Pons (tissue), 1 donor: Measurements from ENCODE around the gene C1orf146.
"Not testable (repeated sequence)": the region's sequence is repeated elsewhere in the genome, so short reads cannot be mapped to it uniquely, and the experiment has no call there.

ENCODE experiments used
- DNase-seq: peaks from one replicate; pipeline ENCODE4 v3.0.0-alpha.2; 2016; ENCODE audit warnings: low spot score

The C1orf146 gene

DNA sequence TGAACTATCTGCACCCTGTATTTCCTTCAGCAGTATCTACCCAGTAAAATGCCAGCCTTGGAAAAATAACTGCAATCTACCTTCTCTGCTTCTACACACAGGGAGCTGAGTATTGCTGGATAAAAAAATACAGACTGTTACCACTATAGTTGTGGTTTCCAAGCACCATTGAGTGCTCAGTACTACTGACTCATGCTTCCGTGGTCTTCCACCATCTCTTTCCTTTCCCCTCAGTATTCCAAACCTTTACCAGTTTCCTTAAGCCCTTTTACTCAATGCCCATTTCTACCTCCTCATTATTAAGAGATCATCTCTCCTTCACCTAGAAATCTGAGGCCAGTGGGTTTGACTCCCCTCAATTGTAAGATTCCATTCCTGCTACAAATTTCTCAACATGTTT lies 57.2 kb downstream of the C1orf146 start:
- no peak for DNase-seq

DNA sequence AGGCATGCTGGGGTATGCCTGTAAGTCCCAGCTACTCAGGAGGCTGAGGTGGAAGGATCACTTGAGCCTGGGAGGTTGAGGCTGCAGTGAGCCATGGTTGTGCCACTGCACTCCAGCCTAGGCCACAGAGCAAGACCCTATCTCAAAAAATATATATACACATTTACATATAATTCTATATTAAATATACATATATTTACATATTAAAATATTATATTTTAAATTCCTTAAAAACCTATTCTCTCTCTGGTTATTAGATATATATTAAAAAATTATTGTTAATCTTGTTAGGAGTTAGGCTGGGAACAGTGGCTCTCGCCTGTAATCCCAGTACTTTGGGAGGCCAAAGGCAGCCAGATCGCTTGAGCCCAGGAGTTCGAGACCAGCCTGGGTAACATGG lies 58.4 kb downstream of the C1orf146 start:
- DNase-seq: no peak

DNA sequence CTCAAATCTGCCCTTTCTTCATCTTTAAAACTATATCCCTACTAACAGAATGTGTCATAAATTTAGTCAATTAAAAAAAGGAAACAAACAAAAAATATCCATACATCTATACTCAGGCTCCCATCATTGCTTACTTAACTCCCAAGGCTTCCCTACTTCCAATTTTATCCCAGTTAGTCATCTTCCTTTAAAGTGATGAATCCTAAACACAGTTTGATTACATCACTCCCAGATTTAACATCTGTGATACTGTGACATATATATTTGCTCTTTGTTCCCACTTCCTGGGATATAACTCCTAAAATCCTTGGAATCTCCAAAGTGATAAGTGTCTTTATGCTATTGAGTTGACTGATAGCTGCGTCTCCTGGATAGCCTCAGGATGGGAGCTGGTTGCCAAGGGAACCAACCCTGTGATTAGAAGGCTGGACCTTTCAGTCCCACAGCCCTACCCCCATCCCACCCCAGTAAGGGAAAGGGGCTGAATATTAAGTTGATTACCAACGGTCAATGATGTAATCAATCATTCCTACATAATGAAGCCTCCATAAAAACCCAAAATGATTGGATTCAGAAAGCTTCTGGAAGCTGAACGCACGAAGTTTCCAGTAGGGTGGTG lies 59.5 kb downstream of the C1orf146 start:
- no peak for DNase-seq

DNA sequence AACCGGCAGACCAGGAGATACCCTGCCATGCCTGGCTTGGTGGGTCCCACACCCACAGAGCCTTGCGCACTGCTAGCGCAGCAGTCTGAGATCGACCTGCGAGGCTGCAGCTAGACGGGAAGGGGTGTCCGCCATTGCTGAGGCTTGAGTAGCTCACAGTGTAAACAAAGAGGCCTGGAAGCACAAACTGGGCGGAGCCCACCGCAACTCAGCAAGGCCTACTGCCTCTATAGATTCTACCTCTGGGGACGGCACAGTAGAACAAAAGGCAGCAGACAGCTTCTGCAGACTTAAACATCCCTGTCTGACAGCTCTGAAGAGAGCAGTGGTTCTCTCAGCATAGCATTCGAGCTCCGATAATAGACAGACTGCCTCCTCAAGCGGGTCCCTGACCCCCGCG lies 62.1 kb downstream of the C1orf146 start:
- DNase-seq: not testable (repeated sequence)

DNA sequence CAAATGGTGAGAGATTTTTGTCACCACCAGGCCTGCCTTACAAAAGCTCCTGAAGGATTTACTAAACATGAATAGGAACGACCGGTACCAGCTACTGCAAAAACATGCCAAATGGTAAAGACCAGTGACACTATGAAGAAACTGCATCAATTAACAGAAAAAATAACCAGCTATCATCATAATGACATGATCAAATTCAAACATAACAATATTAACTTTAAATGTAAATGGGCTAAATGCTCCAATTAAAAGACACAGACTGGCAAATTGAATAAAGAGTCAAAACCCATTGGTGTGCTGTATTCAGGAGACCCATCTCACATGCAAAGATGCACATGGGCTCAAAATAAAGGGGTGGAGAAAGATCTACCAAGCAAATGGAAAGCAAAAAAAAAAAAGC lies 63.7 kb downstream of the C1orf146 start:
- not testable (repeated sequence) for DNase-seq

DNA sequence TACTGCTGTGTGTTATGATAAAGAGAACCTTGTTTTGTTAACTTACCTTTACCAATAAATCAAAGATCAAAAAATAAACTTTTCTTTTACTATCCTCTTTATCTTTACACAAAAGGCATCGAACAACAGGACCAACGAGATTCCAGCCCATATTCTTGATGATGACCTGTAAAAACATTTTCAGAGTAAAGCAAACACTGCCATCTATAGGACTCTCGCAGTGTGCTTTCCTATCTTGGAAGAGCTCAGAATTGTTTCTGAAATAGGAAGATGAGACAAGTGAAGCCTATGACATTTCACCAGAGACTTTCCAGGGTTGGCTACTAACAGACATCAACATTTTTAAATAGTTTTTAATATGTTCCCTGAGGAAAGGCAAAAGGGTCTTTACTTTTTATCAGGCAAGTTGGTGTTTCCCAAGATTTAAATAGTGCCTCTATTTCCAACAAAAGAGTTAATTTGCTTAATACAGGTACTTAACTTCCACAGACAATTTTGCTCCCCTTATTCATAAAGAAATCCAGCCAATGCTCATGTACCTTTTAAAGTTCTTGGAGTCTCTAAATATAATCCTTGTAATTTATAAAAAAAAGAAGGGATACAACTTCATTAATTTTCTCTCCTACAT lies 73.8 kb downstream of the C1orf146 start:
- DNase-seq: peak; percentile 81
